ENCODE data around the gene LRRC25.

- no peak for TF ChIP-seq CTCF (IDR thresholded peaks at IDR 0.05; ENCODE audit: low read depth, low read length)
- TF ChIP-seq EZH2phosphoT487 (IDR thresholded peaks at IDR 0.05; ENCODE audit: low read depth): no peak
These were observed 17.3 kb downstream of the LRRC25 start for GRCh38 chr19:18379803-18380747.

Data from OCI-LY3 (cell line).